Right lung (tissue), 5 donors: Measurements from ENCODE around the gene DNM3. TPM values are rescaled to one million over a fixed set of nuclear protein-coding genes. Genes with fewer than 3 reads are reported as not detected.
"Not testable (repeated sequence)": the region's sequence is repeated elsewhere in the genome, so short reads cannot be mapped to it uniquely, and the experiment has no call there.

Experiments
- DNase-seq, 2 donors: peaks; one replicate each; pipeline ENCODE4 v3.0.0-alpha.2; 2013
- polyA plus RNA-seq, 5 donors: library from polyadenylated mRNA; unstranded; fragments of 120-200 nt; gene quantifications; one replicate each; pipeline versions ENCODE4 v1.2.1 to v1.2.3, GENCODE V29; 2013; ENCODE audit warnings: inconsistent platforms in 1 of 5, low replicate concordance in 1 of 5; ENCODE audit not compliant: insufficient read length in 5 of 5, insufficient read depth in 1 of 5

Gene DNM3
- polyA plus RNA-seq, 5 donors, result 4.1 to 6.9 (median 5.2) TPM

- DNase-seq, result no peak
Measured at GRCh38 chr1:172019976-172020375, 178.7 kb downstream of the DNM3 start.

DNA sequence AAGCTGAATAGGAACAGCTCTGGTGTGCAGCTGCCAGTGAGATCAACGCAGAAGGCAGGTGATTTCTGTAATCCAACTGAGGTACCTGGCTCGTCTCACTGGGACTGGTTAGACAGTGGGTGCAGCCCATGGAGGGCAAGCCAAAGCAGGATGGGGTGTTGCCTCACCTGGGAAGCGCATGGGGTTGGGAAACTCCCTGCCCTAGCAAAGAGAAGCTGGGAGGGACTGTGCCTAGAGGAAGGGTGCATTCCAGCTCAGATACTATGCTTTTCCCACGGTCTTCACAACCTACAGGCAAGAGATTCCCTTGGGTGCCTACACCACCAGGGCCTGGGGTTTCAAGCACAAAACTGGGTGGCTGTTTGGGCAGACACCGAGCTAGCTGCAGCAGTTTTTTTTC lies 183.2 kb downstream of the DNM3 start:
- no peak for DNase-seq

DNA sequence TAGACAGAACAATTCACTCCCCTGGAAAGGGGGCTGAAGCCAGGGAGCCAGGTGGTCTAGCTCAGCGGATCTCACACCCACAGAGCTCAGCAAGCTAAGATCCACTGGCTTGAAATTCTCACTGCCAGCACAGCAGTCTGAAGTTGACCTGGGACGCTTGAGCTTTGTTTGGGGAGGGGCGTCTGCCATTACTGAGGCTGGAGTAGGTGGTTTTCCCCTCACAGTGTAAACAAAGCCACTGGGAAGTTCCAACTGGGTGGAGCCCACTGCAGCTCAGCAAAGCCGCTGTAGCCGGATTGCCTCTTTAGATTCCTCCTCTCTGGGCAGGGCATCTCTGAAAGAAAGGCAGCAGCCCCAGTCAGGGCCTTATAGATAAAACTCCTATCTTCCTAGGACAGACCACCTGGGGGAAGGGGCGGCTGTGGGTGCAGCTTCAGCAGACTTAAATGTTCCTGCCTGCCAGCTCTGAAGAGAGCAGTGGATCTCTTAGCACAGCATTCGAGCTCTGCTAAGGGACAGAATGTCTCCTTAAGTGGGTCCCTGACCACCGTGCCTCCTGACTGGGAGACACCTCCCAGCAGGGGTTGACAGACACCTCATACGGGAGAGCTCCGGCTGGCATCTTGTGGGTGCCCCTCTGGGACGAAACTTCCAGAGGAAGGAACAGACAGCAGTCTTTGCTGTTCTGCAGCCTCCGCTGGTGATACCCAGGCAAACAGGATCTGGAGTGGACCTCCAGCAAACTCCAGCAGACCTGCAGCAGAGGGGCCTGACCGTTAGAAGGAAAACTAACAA lies 183.8 kb downstream of the DNM3 start:
- DNase-seq, result not testable (repeated sequence)

- DNase-seq, result no peak
Measured at GRCh38 chr1:172040466-172040865, 199.2 kb downstream of the DNM3 start.

- no peak for DNase-seq
Measured at GRCh38 chr1:172041102-172041501, 199.8 kb downstream of the DNM3 start.

- peak in 1 of 2 donors; percentile 18 for DNase-seq
Measured at GRCh38 chr1:172041742-172042141, 200.4 kb downstream of the DNM3 start.

- no peak for DNase-seq
Measured at GRCh38 chr1:172043900-172044299, 202.6 kb downstream of the DNM3 start.

DNA sequence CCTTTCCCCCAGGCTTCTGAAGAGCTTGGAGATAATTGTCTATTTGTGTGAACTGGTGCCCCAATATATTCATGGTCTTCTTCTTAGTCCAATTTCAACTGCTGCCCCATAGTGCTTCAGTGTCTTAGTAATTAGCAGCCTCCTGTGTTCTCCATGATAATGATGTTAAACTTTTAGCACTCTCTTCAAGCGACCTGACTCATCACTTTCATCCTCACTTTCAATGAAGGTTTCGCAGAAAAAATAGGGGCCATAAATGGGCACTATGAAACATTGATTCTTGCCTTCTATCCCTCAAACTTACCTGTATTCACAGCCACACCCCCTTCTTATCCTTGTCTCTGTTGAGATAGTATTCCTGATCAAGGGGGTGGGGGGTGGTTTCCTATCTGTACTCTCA lies 210.6 kb downstream of the DNM3 start:
- DNase-seq, result no peak

- DNase-seq, result no peak
Measured at GRCh38 chr1:172054172-172054571, 212.9 kb downstream of the DNM3 start.

- DNase-seq, result not testable (repeated sequence)
Measured at GRCh38 chr1:172055816-172056419, 214.6 kb downstream of the DNM3 start.

- no peak for DNase-seq
Measured at GRCh38 chr1:172068334-172068733, 227.0 kb downstream of the DNM3 start.

DNA sequence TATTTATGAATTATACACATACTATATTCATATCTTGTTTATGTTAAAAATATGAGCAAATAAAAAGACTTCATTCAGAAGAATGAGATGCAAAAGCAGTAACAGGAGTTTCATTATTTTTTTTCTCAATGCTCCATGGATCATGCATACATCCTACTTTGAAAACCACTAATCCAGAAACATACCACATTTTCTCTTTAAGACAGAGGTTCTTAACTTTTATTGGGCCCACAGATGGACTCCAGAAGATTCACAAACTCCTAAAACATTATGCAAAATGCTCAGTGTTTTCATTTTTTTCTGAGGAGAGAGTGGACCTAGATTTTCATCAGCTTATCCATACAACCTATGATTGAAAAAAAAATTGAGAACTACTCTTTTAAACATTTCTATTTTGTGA lies 227.8 kb downstream of the DNM3 start:
- no peak for DNase-seq

DNA sequence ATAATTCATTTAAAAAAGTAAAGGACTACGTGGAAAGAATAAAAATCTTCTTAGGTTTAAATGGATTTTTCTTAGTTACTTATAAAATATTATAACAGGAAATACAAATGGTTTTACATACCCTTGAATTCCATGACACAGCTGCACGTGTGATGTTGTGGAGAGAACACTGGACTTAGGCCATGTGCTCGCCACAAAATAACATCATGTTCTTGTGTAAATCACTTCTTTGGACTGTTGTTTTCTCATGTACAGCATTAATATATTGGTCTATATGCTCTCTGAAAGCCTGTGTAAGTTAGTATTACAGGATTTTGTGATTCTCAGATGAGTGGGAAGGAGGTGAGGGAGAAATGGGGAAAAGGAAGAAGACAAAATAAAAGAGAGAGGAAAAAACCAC lies 228.2 kb downstream of the DNM3 start:
- DNase-seq, result no peak

DNA sequence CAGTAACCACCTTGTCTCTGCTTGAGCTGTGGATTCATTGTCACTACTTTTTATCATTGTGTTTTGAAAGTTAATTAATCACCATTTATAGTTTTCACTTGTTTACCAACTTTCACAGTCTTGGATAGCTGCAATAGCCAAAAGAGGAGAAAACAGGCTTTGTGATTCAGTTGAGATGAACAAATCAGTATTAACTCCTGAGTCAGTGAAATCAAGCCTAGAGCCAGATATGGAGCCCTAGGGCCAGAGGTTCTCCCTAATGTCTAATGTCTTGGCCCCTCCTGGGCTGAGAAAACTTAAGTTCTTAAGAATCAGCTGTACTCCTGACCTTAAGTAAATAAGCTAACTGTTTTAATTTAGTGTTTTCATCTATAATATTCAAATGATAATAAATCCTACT lies 228.8 kb downstream of the DNM3 start:
- no peak for DNase-seq

GRCh38 chr1:172071746-172072145 lies 230.4 kb downstream of the DNM3 start:
- peak; percentile 31 to 52 for DNase-seq

- not testable (repeated sequence) for DNase-seq
Measured at GRCh38 chr1:172079859-172080258, 238.6 kb downstream of the DNM3 start.

- no peak for DNase-seq
Measured at GRCh38 chr1:172083191-172083590, 241.9 kb downstream of the DNM3 start.

GRCh38 chr1:172084876-172085275 lies 243.6 kb downstream of the DNM3 start:
- no peak for DNase-seq

GRCh38 chr1:172085317-172085716 lies 244.0 kb downstream of the DNM3 start:
- DNase-seq, result no peak

- DNase-seq, result no peak
Measured at GRCh38 chr1:172086137-172086536, 244.8 kb downstream of the DNM3 start.

- no peak for DNase-seq
Measured at GRCh38 chr1:172088256-172088655, 247.0 kb downstream of the DNM3 start.

- no peak for DNase-seq
Measured at GRCh38 chr1:172089768-172090510, 248.6 kb downstream of the DNM3 start.

GRCh38 chr1:172090511-172090817 lies 249.2 kb downstream of the DNM3 start:
- no peak for DNase-seq
